Muscle layer of duodenum (tissue), 2 donors: ENCODE measurements around the gene ABHD5.

Experiments
- H3K27ac ChIP-seq: one replicate; pipeline ENCODE4 v1.7.0; 2013; ENCODE audit warnings: mild to moderate bottlenecking, low read length
- H3K27me3 ChIP-seq: one replicate; pipeline ENCODE4 v1.7.0; 2013; ENCODE audit warnings: low read depth, mild to moderate bottlenecking, control low read depth, low read length
- H3K36me3 ChIP-seq, 2 donors: one replicate each; pipeline ENCODE4 v1.7.0; 2013; ENCODE audit warnings: low read length in 2 of 2, control low read depth in 1 of 2, mild to moderate bottlenecking in 1 of 2; ENCODE audit not compliant: insufficient read depth in 2 of 2, control insufficient read depth in 1 of 2
- H3K4me1 ChIP-seq, 2 donors: one replicate each; pipeline ENCODE4 v1.7.0; 2013; ENCODE audit warnings: low read length in 2 of 2, mild to moderate bottlenecking in 2 of 2, control low read depth in 1 of 2, moderate library complexity in 1 of 2; ENCODE audit not compliant: insufficient read depth in 2 of 2, control insufficient read depth in 1 of 2
- H3K4me3 ChIP-seq, 2 donors: one replicate each; pipeline ENCODE4 v1.7.0; 2013; ENCODE audit warnings: low read length in 2 of 2, low read depth in 1 of 2, mild to moderate bottlenecking in 1 of 2
- H3K9me3 ChIP-seq, 2 donors: one replicate each; pipeline ENCODE4 v1.7.0; 2013; ENCODE audit warnings: low read length in 2 of 2, control low read depth in 1 of 2, mild to moderate bottlenecking in 1 of 2; ENCODE audit not compliant: control insufficient read depth in 1 of 2
- donor health status: healthy.

ABHD5 gene

DNA sequence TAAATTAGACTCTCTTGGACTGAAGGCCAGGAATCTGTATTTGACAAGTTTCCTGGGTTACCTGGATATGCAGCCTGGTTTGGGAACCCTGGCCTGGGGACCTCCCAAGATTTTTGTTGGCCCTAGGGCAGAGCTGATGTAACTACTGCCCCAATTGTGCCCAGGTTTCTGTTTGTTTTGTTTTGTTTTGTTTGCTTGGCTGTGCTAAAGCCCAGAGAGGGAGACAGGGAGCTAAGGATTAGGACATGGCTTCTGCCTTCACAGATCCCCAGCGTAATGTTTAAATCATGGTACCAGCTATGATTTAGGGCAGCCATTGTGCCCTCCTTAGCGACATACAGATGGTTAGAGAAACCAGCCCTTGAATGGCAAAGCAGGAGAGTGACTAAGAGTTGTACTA is 47.6 kb downstream of the ABHD5 start:
- H3K4me3 ChIP-seq = no peak overlapping the region
- H3K27me3 ChIP-seq = no peaks in the 10 kb centered on the region
- peaks cover 0 to 7% of the 10 kb centered on the region in 2 donors for H3K36me3 ChIP-seq
- no peak overlapping the region for H3K27ac ChIP-seq
- no peaks in the 10 kb centered on the region for H3K4me1 ChIP-seq
- no peaks in the 10 kb centered on the region for H3K9me3 ChIP-seq

DNA sequence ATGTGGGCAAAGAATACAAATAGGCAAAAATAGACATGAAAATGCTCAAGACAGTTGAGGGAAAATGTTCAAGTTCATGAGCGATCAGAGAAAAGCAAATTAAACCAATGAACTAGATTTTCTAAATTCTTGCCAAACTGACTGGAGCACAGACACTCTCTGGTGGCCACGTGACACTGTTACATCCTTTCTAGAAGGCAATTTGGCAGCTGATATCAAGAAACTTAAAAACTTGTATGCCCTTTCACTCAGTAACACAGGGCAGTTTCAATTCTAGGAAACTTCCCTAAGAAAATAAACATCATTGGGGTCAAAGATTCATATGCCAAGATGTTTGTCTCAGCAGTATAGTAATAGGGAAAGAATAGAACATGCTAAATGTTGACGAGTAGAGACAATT is 52.2 kb downstream of the ABHD5 start:
- no peak overlapping the region for H3K4me3 ChIP-seq

GRCh38 chr3:43747641-43748040 is 56.9 kb downstream of the ABHD5 start:
- no peaks in the 10 kb centered on the region for H3K36me3 ChIP-seq
- H3K4me3 ChIP-seq = no peak overlapping the region
- H3K27ac ChIP-seq = no peak overlapping the region
- H3K9me3 ChIP-seq = peaks cover 0 to 6% of the 10 kb centered on the region in 2 donors
- H3K4me1 ChIP-seq = no peaks in the 10 kb centered on the region
- H3K27me3 ChIP-seq = no peaks in the 10 kb centered on the region

More for the DNA sequence above, 52.2 kb downstream of the ABHD5 start:
- H3K36me3 ChIP-seq = no peaks in the 10 kb centered on the region
- no peaks in the 10 kb centered on the region for H3K27me3 ChIP-seq
- no peaks in the 10 kb centered on the region for H3K4me1 ChIP-seq
- H3K9me3 ChIP-seq = peaks cover 0 to 6% of the 10 kb centered on the region in 2 donors
- H3K27ac ChIP-seq = no peak overlapping the region

DNA sequence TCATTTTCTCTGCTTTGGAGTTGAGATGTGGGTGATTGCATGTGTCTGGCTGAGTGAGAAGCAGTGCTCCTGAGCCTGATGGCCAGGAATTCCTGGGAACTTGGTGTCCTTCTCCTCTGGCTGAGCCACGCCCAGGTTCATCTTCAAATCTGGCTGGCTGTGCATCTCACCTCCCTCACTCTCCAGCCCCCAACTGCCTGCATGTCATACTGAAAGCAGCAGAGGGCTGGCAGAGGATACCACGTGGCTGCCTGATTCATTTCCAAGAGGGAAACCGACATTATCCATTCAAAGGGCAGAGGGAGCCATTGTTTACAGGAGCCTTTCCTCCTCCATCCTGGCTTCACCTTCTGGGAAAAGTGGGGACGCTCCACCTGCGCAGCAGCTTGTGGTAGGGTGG is 57.4 kb downstream of the ABHD5 start:
- Histone ChIP-seq H3K27me3 (no peaks in the 10 kb centered on the region), H3K4me3 (no peak overlapping the region), H3K9me3 (peaks cover 0 to 6% of the 10 kb centered on the region in 2 donors), H3K27ac (no peak overlapping the region), H3K4me1 (no peaks in the 10 kb centered on the region), H3K36me3 (no peaks in the 10 kb centered on the region)

- H3K9me3 ChIP-seq = peaks cover 0 to 6% of the 10 kb centered on the region in 2 donors
- no peak overlapping the region for H3K4me3 ChIP-seq
- H3K4me1 ChIP-seq = no peaks in the 10 kb centered on the region
- H3K27ac ChIP-seq = no peak overlapping the region
- H3K36me3 ChIP-seq = no peaks in the 10 kb centered on the region
- no peaks in the 10 kb centered on the region for H3K27me3 ChIP-seq
Observed at GRCh38 chr3:43748645-43749044, 57.9 kb downstream of the ABHD5 start.

DNA sequence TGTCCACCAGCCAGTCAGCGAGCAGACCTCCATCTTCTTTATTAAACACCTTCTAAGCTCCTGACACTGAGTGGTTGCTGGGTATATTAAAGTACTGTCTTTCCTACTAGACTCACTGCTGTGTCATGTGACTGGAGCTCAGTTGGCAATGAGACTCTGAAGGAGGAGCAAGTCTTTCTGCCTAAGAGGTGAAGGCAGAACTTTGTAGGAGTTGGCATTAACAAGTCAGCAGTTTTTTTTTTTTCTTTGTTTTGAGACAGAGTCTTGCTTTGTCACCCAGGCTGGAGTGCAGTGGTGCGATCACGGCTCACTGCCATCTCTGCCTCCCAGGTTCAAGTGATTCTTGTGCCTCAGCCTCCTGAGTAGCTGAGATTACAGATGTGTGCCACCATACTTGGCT is 62.2 kb downstream of the ABHD5 start:
- no peaks in the 10 kb centered on the region for H3K9me3 ChIP-seq
- H3K4me3 ChIP-seq = no peak overlapping the region
- H3K27me3 ChIP-seq = no peaks in the 10 kb centered on the region
- no peaks in the 10 kb centered on the region for H3K36me3 ChIP-seq
- no peaks in the 10 kb centered on the region for H3K4me1 ChIP-seq
- H3K27ac ChIP-seq = no peak overlapping the region

DNA sequence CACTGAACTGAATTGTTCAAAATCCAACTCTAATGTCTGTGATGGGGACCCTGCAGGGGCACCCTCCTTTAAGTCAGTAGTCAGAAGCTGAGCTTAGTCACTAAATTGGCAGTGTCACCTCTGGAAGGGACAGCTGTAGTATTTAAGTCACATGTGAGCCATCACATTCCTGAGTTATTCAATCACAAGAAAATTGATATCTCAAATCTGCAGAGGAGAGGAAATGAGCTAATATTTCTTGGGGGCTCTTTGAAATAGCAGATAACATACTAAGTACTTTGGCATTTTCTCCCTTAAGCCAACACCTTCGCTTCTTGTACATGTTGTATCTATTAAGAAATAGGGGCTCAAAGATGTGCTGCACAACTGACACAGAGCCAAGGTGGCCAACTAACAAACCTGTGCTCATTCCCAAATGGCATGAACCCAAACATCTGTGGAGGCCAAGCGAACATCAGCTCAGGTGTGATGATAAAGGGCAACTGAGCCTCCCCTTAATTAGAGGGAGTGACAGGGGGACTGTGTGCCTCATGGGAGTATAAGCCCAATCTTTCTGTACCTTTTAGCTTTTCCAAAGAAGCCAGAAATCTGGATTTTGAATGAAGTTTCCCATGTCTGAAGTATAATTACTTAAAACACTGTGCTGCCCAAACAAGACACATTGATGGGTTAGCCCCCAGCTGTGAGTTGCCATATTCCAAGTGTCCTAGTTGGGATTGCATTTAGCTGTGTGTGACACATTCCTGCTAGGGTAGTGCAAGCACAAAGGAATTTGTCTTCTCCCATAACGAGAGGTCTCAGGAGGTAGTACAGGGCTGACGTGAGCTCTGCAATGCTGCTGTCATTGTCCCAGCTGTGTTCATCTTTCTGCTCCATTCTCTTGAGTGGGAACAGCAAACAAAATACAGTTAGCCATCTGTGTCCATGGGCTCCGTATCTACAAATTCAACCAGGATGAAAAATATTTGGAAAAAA is 63.3 kb downstream of the ABHD5 start:
- Histone ChIP-seq H3K4me1 (no peaks in the 10 kb centered on the region), H3K4me3 (no peak overlapping the region), H3K9me3 (no peaks in the 10 kb centered on the region), H3K36me3 (no peaks in the 10 kb centered on the region), H3K27me3 (no peaks in the 10 kb centered on the region), H3K27ac (no peak overlapping the region)

DNA sequence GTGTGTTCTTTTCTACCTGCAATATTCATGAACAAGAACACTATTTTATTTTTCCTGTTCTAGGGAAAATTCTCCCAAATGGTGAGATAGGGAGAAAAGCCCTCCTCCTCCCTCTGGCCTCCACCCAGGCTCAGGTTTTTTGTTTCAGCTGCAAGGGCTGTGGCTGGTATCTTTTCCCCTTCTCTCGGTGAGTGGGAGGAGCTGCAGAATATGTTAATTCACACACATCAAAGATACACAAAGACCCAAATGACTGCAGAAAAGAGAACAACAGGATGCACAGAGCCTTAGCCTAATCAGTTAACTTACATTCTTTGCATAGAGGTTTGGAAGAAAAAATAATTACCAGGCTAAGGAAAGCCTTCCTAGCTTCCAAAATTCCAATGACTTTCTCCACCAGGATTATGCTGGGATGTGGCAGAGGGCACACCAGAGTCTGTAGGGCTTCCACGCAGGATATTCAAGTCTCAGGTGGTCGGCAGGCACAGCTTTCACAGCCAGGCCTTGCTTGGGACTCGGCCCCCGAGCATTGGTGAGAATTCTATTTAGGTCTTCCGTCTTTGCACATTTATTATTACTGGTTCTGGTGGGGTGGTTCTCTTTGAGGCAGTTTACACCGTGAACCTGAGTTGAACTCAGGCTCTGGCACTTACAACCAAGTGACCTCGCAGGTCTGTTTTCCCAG is 64.9 kb downstream of the ABHD5 start:
- H3K27ac ChIP-seq = no peak overlapping the region
- H3K27me3 ChIP-seq = no peaks in the 10 kb centered on the region
- H3K9me3 ChIP-seq = no peaks in the 10 kb centered on the region
- H3K36me3 ChIP-seq = no peaks in the 10 kb centered on the region
- H3K4me1 ChIP-seq = no peaks in the 10 kb centered on the region
- H3K4me3 ChIP-seq = no peak overlapping the region

- Histone ChIP-seq H3K4me1 (no peaks in the 10 kb centered on the region), H3K4me3 (no peak overlapping the region), H3K36me3 (no peaks in the 10 kb centered on the region), H3K27ac (no peak overlapping the region), H3K9me3 (no peaks in the 10 kb centered on the region), H3K27me3 (no peaks in the 10 kb centered on the region)
Observed at GRCh38 chr3:43757666-43758321, 67.1 kb downstream of the ABHD5 start.

DNA sequence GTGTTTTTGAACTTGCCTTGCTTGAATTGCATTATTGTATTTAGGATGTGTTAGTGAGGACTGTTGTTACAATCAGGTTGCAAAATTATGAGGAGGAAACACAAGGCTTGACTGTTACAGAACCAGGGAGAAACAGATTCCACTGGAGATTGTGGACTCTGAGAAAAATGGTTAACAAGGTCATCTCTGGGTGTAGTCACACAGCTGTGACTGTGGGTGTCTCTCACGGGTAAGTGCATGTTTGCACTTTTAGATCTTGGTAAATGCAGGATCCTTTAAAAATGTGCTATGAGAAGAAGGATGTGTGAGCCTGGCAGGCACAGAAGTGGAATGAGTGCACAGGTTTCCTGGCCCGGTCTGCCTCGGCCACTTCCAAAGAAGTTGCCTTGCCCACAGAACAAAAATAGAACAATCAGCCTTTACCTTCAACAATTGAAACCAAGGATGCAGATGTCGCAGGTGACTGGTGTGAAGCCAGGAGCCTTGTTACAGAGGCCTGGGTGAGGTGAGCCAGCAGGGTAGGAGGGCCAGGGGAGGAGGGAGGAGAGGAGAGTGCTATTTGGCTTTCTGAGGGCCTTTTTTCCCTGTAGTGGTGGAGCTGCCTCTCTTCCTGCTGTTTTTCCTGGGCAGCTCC is 68.0 kb downstream of the ABHD5 start:
- H3K27ac ChIP-seq = no peak overlapping the region
- H3K4me3 ChIP-seq = no peak overlapping the region
- H3K4me1 ChIP-seq = no peaks in the 10 kb centered on the region

GRCh38 chr3:43759297-43759782 is 68.6 kb downstream of the ABHD5 start:
- H3K9me3 ChIP-seq = no peaks in the 10 kb centered on the region
- H3K4me3 ChIP-seq = no peak overlapping the region
- no peaks in the 10 kb centered on the region for H3K36me3 ChIP-seq
- H3K4me1 ChIP-seq = no peaks in the 10 kb centered on the region
- H3K27me3 ChIP-seq = no peaks in the 10 kb centered on the region
- no peak overlapping the region for H3K27ac ChIP-seq

More for the DNA sequence above, 68.0 kb downstream of the ABHD5 start:
- no peaks in the 10 kb centered on the region for H3K27me3 ChIP-seq
- no peaks in the 10 kb centered on the region for H3K36me3 ChIP-seq
- no peaks in the 10 kb centered on the region for H3K9me3 ChIP-seq
